Smooth muscle cell (in vitro differentiated cells): ENCODE data around the gene ATAD1. TPM values are rescaled to one million over a fixed set of nuclear protein-coding genes. Genes with fewer than 3 reads are reported as not detected.
A peak's percentile ranks its signal among the peaks of the same experiment; 100 is the strongest.

Source experiments
- DNase-seq: peaks from one replicate; lab custom pipeline; 2025; ENCODE audit not compliant: unreplicated experiment; lab: John Stamatoyannopoulos, UW
- H2AFZ ChIP-seq: fragments of 200-600 bp; sonication (generic); 2 replicates; pipeline ENCODE4 v1.6.0; 2016; ENCODE audit warnings: antibody characterized with exemption, low read depth, mild to moderate bottlenecking
- H3F3A ChIP-seq: fragments of 200-600 bp; sonication (generic); 2 replicates; pipeline ENCODE4 v1.6.0; 2017; ENCODE audit warnings: antibody characterized with exemption, low read depth
- H3K27ac ChIP-seq: fragments of 200-600 bp; sonication (generic); 2 replicates; pipeline ENCODE4 v1.5.1; 2016; ENCODE audit warnings: low read depth, mild to moderate bottlenecking
- H3K27me3 ChIP-seq: fragments of 200-600 bp; sonication (generic); 2 replicates; pipeline ENCODE4 v1.6.1; 2016; ENCODE audit warnings: low read depth, mild to moderate bottlenecking
- H3K36me3 ChIP-seq: fragments of 200-600 bp; sonication (generic); 2 replicates; pipeline ENCODE4 v1.5.1; 2016; ENCODE audit warnings: low read depth
- H3K4me1 ChIP-seq: fragments of 200-600 bp; sonication (generic); 2 replicates; pipeline ENCODE4 v1.5.1; 2016; ENCODE audit warnings: low read depth
- H3K4me2 ChIP-seq: fragments of 200-600 bp; sonication (generic); 2 replicates; pipeline ENCODE4 v1.6.0; 2016; ENCODE audit warnings: mild to moderate bottlenecking
- H3K4me3 ChIP-seq: fragments of 200-600 bp; sonication (generic); 2 replicates; pipeline ENCODE4 v1.5.1; 2016; ENCODE audit warnings: mild to moderate bottlenecking
- H3K79me2 ChIP-seq: fragments of 200-600 bp; sonication (generic); 2 replicates; pipeline ENCODE4 v1.6.0; 2016; ENCODE audit warnings: low read depth, mild to moderate bottlenecking
- H3K9ac ChIP-seq: fragments of 200-600 bp; sonication (generic); 2 replicates; pipeline ENCODE4 v1.6.0; 2016; ENCODE audit warnings: low read depth
- H3K9me3 ChIP-seq: fragments of 200-600 bp; sonication (generic); replicated peaks from 2 replicates; pipeline ENCODE4 v1.5.1; 2016; ENCODE audit warnings: low read depth
- H4K20me1 ChIP-seq: fragments of 200-600 bp; sonication (generic); 2 replicates; pipeline ENCODE4 v1.6.0; 2016; ENCODE audit warnings: low read depth
- CTCF ChIP-seq: fragments of 200-600 bp; sonication (generic); IDR thresholded peaks from 2 replicates; pipeline ENCODE4 v1.5.1; 2017; ENCODE audit warnings: borderline replicate concordance, mild to moderate bottlenecking, antibody characterized with exemption; ENCODE audit not compliant: insufficient read depth, poor library complexity, severe bottlenecking
- WGBS: methylation state at CpG from one replicate; pipeline ENCODE4 v1.1.7; 2016; ENCODE audit warnings: low lambda C conversion rate; 5-methylcytosine and 5-hydroxymethylcytosine counted together
- polyA plus RNA-seq: library from polyadenylated mRNA; unstranded; fragments of >200 nt; fragmentation: Nextera tagmentation; extraction: Ambion mirVana; gene quantifications from 2 replicates; pipeline ENCODE4 v1.2.1, GENCODE V29; 2016
- total RNA-seq: library from RNA; depleted of rRNA; stranded (reverse); fragments of >200 nt; gene quantifications from 2 replicates; pipeline ENCODE4 v1.2.3, GENCODE V29; 2014

ATAD1 gene
- total and polyA plus RNA-seq, 2 experiments from 2014 or later = 38.1 to 71.8 TPM

GRCh38 chr10:87827681-87828080, 9.7 kb upstream of the ATAD1 start:
- Histone ChIP-seq H2AFZ (no peak overlapping the region), H3K4me2 (no peak overlapping the region), H4K20me1 (no peaks in the 10 kb centered on the region), H3K79me2 (no peaks in the 10 kb centered on the region), H3K9ac (no peak overlapping the region), H3K4me3 (no peak overlapping the region), H3K27ac (no peak overlapping the region), H3K36me3 (no peaks in the 10 kb centered on the region), H3K4me1 (no peaks in the 10 kb centered on the region), H3K27me3 (peaks cover 5% of the 10 kb centered on the region), H3K9me3 (no peaks in the 10 kb centered on the region), H3F3A (no peaks in the 10 kb centered on the region)
- 98% methylated on average over 2 of the region's 2 CpGs for WGBS
- DNase-seq = no peak
- TF ChIP-seq CTCF = no peak

DNA sequence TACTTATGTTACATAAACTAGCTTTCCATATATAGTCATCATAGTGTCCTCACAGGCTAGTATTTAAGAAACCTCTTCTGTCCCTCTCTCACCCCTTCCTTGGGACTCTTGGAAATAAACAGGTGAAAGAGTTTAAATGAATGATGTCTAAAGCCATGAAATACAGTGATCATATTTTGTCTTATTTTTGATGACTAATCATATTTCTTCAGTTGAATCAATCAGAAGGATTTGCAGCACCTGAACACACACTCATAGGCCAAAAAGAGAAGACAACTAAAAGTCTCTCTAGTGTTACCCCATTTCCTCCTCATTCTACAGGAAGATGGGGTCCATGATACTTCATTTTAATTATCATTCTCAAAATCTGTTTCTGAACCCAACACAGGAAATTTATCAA, 8.6 kb upstream of the ATAD1 start:
- H4K20me1 ChIP-seq = no peaks in the 10 kb centered on the region
- H3F3A ChIP-seq = no peaks in the 10 kb centered on the region
- no peak overlapping the region for H3K4me2 ChIP-seq
- no peak overlapping the region for H3K27ac ChIP-seq
- H3K9me3 ChIP-seq = no peaks in the 10 kb centered on the region
- H3K4me1 ChIP-seq = no peaks in the 10 kb centered on the region
- no peak for DNase-seq
- TF ChIP-seq CTCF = no peak
- H3K9ac ChIP-seq = no peak overlapping the region
- H2AFZ ChIP-seq = no peak overlapping the region
- no peaks in the 10 kb centered on the region for H3K36me3 ChIP-seq
- H3K27me3 ChIP-seq = peaks cover 5% of the 10 kb centered on the region
- no peaks in the 10 kb centered on the region for H3K79me2 ChIP-seq
- H3K4me3 ChIP-seq = no peak overlapping the region

DNA sequence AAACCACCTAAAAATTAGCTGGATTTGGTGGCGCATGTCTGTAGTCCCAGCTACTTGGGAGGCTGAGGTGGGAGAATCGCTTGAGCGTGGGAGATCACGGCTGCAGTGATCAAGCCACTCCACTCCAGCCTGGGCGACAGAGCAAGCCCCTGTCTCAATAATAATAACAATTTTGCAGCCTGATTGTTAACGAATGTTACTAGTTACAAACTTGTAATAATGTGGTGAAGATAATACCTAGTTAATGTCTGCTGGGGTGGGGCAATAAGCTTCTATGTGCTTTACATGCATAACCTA, 1.2 kb upstream of the ATAD1 start:
- H3K4me3 ChIP-seq = no peak overlapping the region
- H4K20me1 ChIP-seq = peaks cover 27% of the 10 kb centered on the region
- 95% methylated on average over 6 of the region's 6 CpGs for WGBS
- H3K4me1 ChIP-seq = peaks cover 15% of the 10 kb centered on the region
- H3K27me3 ChIP-seq = peaks cover 5% of the 10 kb centered on the region
- peaks cover 37% of the 10 kb centered on the region for H3K79me2 ChIP-seq
- no peaks in the 10 kb centered on the region for H3K36me3 ChIP-seq
- no peak overlapping the region for H3K9ac ChIP-seq
- H3K4me2 ChIP-seq = peak overlapping the region; percentile 93
- H2AFZ ChIP-seq = no peak overlapping the region
- no peak for DNase-seq
- no peaks in the 10 kb centered on the region for H3F3A ChIP-seq
- no peak for TF ChIP-seq CTCF
- H3K9me3 ChIP-seq = no peaks in the 10 kb centered on the region
- H3K27ac ChIP-seq = no peak overlapping the region

DNA sequence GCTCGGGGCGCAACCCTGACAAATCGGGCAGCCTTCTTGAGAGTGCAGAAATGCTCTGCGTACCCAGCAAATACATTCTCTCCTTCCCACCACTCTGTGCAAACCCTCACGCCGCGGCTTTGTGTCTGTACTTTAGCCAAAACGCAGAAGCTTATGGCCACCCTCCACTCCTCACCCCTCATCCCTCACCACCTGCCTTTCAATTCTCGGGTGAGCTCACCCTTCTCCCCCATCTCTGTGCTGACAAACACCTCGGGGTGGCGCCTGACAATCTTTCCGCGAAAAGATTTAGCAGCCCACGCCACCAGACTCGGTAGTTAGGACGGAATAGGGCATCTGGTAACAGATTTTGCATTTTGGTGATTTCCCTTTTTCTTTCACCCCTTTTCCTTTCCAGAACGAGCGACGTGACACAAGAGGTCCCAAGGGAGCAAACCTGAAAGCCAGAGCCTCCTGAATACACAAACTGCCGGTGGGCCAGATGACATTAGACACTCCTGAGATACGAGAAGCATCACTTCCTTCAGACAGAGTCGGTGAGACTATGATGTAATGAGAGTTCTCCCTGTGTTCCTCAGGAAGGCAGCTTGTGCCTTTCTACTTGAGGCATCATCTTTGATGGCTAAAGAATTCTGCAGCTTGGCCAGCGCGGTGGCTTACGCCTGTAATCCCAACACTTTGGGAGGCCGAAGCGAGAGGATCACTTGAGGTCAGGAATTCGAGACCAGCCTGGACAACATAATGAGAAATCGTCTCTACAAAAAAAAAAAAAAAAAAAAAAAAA, 671 bp upstream of the ATAD1 start:
- WGBS = 17% methylated on average over 29 of the region's 29 CpGs
- no peak for TF ChIP-seq CTCF
- peaks cover 43% of the 10 kb centered on the region for H3K79me2 ChIP-seq
- H3K27me3 ChIP-seq = peaks cover 5% of the 10 kb centered on the region
- DNase-seq = no peak
- peak overlapping the region; percentile 93 for H3K4me2 ChIP-seq
- H4K20me1 ChIP-seq = peaks cover 31% of the 10 kb centered on the region
- no peaks in the 10 kb centered on the region for H3K9me3 ChIP-seq
- H3F3A ChIP-seq = no peaks in the 10 kb centered on the region
- H3K27ac ChIP-seq = peak overlapping the region; percentile 39
- H3K36me3 ChIP-seq = no peaks in the 10 kb centered on the region
- H3K9ac ChIP-seq = peak overlapping the region; percentile 25
- H2AFZ ChIP-seq = peak overlapping the region; percentile 95
- H3K4me1 ChIP-seq = peaks cover 15% of the 10 kb centered on the region
- H3K4me3 ChIP-seq = peak overlapping the region; percentile 71
